K562 (cell line): Measurements from ENCODE around the gene LAMC1. TPM values are rescaled to one million over a fixed set of nuclear protein-coding genes. Genes with fewer than 3 reads are reported as not detected.

Source experiments
- CBX5 ChIP-seq: IDR thresholded peaks from 2 replicates; pipeline ENCODE4 v1.6.1; 2014; ENCODE audit warnings: low read depth, borderline replicate concordance
- CTBP1 ChIP-seq: fragments of 450-650 bp; IDR thresholded peaks from 2 replicates; pipeline ENCODE4 v1.6.1; 2016; ENCODE audit warnings: borderline replicate concordance
- FOS ChIP-seq: IDR thresholded peaks from 3 replicates; pipeline ENCODE4 v1.6.1; 2011; ENCODE audit not compliant: insufficient read length; ENCODE audit errors: extremely low read depth
- HNRNPK ChIP-seq: fragments of 200-400 bp; formaldehyde crosslinking; IDR thresholded peaks from one replicate; pipeline ENCODE4 v1.6.1; 2018; ENCODE audit warnings: mild to moderate bottlenecking, low read depth, low read length; ENCODE audit not compliant: poor library complexity, severe bottlenecking
- MCM7 ChIP-seq, 2 experiments: fragments of 450-650 bp; IDR thresholded peaks; 2 replicates each; pipeline ENCODE4 v1.6.1; 2016 to 2018
- MYBL2 ChIP-seq, 2 experiments: fragments of 450-650 bp in 1 of 2; sonication (generic) in 1 of 2; formaldehyde crosslinking in 1 of 2; IDR thresholded peaks; 2 replicates each; pipeline versions ENCODE4 v1.6.1 to v1.8.1; 2017 to 2022; ENCODE audit warnings: borderline replicate concordance in 1 of 2, inconsistent platforms in 1 of 2, low read depth in 1 of 2, mild to moderate bottlenecking in 1 of 2, missing genetic modification reagents in 1 of 2, moderate library complexity in 1 of 2
- RFX7 ChIP-seq: fragments of 250-450 bp; sonication (Bioruptor Pico); IDR thresholded peaks from 2 replicates; pipeline ENCODE4 v1.5.1; 2021; ENCODE audit warnings: mild to moderate bottlenecking
- U2AF1 ChIP-seq: fragments of 200-400 bp; formaldehyde crosslinking; optimal IDR thresholded peaks from 2 replicates; pipeline ENCODE3; 2017; ENCODE audit warnings: mild to moderate bottlenecking, low read depth, low read length, moderate library complexity
- ZKSCAN3 ChIP-seq: fragments of 250-450 bp; sonication (Bioruptor Pico); IDR thresholded peaks from 2 replicates; pipeline ENCODE4 v1.4.0; 2020
- polyA plus RNA-seq, 8 experiments: library from polyadenylated mRNA; depleted of rRNA in 4 of 8; stranded (reverse) in 5 of 8; unstranded in 3 of 8; fragments of >200 nt; fragmentation: Nextera tagmentation in 2 of 8; fragmentation: Illumina TruSeq in 1 of 8; extraction: Ambion mirVana in 2 of 8; extraction: Trizol in 1 of 8; gene quantifications; 2 replicates each; pipeline versions ENCODE4 v1.2.1 to v1.2.3, GENCODE V29; 2011 to 2014; ENCODE audit warnings: inconsistent platforms in 1 of 8, missing spikeins in 1 of 8
- total RNA-seq, 7 experiments: library from RNA; depleted of rRNA in 6 of 7; stranded (reverse); fragments of >200 nt in 6 of 7; fragmentation: Illumina TruSeq in 2 of 7; extraction: Trizol in 2 of 7; gene quantifications; 2 replicates each; pipeline versions ENCODE4 v1.2.1 to v1.2.3, GENCODE V29; 2011 to 2021; ENCODE audit warnings: low replicate concordance in 1 of 7
- TF ChIP-seq, protein P1 (sequence below), 3 experiments: fragments of 200-800 bp in 1 of 3; fragments of 250-450 bp in 1 of 3; fragments of 450-650 bp in 1 of 3; sonication (Bioruptor Pico) in 1 of 3; sonication (Bioruptor generic) in 1 of 3; formaldehyde crosslinking in 1 of 3; IDR thresholded peaks; 2 replicates each; pipeline versions ENCODE4 v1.6.1 to v1.8.0; 2016 to 2022; ENCODE audit warnings: mild to moderate bottlenecking in 2 of 3, missing genetic modification characterization in 2 of 3, missing compliant biosample characterization in 1 of 3, moderate library complexity in 1 of 3
- TF ChIP-seq, protein P2 (sequence below): fragments of 450-650 bp; formaldehyde crosslinking; IDR thresholded peaks from 2 replicates; pipeline ENCODE4 v1.4.0; 2020; ENCODE audit warnings: mild to moderate bottlenecking

Gene LAMC1
- total and polyA plus RNA-seq, 9 of the 15 experiments (the other 6 are each of a cell fraction or from before 2014, with no cell fraction given), result 0.07 to 0.71 (median 0.13) TPM; not detected in 2

DNA sequence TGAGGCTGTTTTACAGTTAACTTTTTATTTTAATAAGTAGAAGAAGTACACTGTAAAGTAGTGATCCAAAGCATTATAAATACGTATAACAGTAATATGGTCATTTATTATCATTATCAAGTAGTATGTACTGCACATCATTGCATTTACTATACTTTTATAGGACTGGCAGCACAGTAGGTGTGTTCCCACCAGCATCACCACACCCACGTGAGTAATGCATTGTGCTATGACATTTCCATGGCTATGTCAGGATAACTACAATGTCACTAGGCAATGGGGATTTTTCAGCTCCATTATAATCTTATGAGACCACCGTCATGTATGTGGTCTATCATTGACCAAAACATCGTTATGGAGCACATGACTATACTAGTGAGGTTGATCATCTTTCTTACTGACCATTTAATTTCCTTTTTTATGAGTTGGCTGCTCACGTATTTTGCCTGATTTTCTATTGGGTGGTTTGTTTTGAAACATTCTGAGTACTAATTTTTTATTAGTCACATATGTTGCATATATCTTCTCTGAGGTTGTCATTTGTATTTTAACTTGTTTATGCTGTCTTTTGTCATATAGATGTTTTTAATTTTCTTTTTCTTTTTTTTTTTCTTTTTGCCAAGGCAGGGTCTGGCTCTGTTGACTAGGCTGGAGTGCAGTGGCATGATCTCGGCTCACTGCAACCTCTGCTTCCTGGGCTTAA lies 44.9 kb upstream of the LAMC1 start (continued):
- TF ChIP-seq, protein P1, sequence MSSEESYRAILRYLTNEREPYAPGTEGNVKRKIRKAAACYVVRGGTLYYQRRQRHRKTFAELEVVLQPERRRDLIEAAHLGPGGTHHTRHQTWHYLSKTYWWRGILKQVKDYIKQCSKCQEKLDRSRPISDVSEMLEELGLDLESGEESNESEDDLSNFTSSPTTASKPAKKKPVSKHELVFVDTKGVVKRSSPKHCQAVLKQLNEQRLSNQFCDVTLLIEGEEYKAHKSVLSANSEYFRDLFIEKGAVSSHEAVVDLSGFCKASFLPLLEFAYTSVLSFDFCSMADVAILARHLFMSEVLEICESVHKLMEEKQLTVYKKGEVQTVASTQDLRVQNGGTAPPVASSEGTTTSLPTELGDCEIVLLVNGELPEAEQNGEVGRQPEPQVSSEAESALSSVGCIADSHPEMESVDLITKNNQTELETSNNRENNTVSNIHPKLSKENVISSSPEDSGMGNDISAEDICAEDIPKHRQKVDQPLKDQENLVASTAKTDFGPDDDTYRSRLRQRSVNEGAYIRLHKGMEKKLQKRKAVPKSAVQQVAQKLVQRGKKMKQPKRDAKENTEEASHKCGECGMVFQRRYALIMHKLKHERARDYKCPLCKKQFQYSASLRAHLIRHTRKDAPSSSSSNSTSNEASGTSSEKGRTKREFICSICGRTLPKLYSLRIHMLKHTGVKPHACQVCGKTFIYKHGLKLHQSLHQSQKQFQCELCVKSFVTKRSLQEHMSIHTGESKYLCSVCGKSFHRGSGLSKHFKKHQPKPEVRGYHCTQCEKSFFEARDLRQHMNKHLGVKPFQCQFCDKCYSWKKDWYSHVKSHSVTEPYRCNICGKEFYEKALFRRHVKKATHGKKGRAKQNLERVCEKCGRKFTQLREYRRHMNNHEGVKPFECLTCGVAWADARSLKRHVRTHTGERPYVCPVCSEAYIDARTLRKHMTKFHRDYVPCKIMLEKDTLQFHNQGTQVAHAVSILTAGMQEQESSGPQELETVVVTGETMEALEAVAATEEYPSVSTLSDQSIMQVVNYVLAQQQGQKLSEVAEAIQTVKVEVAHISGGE (CRISPR knock-in tag; IDR thresholded peaks at IDR 0.05), result no peak
- TF ChIP-seq, protein P2, sequence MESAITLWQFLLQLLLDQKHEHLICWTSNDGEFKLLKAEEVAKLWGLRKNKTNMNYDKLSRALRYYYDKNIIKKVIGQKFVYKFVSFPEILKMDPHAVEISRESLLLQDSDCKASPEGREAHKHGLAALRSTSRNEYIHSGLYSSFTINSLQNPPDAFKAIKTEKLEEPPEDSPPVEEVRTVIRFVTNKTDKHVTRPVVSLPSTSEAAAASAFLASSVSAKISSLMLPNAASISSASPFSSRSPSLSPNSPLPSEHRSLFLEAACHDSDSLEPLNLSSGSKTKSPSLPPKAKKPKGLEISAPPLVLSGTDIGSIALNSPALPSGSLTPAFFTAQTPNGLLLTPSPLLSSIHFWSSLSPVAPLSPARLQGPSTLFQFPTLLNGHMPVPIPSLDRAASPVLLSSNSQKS (CRISPR knock-in tag), result no peak
- TF ChIP-seq CBX5 (no peak), CTBP1 (no peak), ZKSCAN3 (CRISPR knock-in tag) (no peak), FOS (no peak), U2AF1 (no peak), MYBL2 (IDR thresholded peaks at IDR 0.05; ENCODE audit: low read depth) (no peak), MYBL2 (CRISPR knock-in tag; IDR thresholded peaks at IDR 0.05; ENCODE audit: borderline replicate concordance) (no peak), MCM7 (IDR thresholded peaks at IDR 0.05) (no peak), HNRNPK (no peak), RFX7 (no peak)
- TF ChIP-seq, all 486 proteins: peak for 0
